ENCODE data around the gene MED27.

Gene MED27

DNA sequence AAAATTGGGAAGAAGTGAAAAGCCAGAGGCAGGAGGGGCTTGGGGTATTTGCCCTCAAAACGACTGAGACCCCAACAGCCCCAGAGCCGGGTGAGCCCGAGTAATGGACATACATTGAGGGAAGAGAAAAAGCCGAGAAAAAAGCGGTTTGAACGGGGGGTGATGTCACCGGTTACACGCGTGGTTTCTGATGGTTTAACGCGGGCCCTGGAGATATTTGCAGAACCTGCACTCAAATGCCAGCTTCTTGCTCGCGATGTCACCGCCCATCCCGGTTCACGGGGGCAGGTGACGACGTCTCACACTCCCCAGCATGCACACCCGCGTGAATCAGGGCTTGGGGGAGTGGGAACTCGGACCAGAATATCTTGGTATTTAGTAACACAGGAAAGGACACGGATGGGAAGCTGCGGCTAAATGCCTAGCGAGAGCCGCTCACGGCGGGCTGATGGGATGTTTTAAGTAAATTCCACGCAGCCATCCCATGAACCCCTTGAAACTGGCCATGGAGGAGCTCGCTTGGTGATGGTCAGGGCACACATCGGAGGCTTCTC, 237.8 kb downstream of the MED27 start:
- H3K4me1 ChIP-seq: no peaks in the 10 kb centered on the region; the same call in none of the 2 replicates
- TF ChIP-seq, protein P1, sequence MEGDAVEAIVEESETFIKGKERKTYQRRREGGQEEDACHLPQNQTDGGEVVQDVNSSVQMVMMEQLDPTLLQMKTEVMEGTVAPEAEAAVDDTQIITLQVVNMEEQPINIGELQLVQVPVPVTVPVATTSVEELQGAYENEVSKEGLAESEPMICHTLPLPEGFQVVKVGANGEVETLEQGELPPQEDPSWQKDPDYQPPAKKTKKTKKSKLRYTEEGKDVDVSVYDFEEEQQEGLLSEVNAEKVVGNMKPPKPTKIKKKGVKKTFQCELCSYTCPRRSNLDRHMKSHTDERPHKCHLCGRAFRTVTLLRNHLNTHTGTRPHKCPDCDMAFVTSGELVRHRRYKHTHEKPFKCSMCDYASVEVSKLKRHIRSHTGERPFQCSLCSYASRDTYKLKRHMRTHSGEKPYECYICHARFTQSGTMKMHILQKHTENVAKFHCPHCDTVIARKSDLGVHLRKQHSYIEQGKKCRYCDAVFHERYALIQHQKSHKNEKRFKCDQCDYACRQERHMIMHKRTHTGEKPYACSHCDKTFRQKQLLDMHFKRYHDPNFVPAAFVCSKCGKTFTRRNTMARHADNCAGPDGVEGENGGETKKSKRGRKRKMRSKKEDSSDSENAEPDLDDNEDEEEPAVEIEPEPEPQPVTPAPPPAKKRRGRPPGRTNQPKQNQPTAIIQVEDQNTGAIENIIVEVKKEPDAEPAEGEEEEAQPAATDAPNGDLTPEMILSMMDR (IDR thresholded peaks at IDR 0.05; ENCODE audit: low read depth, low read length): no peak
- H3K4me3 ChIP-seq (ENCODE audit: low read depth, low read length): no peak overlapping the region
- no peaks in the 10 kb centered on the region for H3K36me3 ChIP-seq
- no peaks in the 10 kb centered on the region for H3K27me3 ChIP-seq
- no peaks in the 10 kb centered on the region for H3K9me3 ChIP-seq
- no peak for DNase-seq

DNA sequence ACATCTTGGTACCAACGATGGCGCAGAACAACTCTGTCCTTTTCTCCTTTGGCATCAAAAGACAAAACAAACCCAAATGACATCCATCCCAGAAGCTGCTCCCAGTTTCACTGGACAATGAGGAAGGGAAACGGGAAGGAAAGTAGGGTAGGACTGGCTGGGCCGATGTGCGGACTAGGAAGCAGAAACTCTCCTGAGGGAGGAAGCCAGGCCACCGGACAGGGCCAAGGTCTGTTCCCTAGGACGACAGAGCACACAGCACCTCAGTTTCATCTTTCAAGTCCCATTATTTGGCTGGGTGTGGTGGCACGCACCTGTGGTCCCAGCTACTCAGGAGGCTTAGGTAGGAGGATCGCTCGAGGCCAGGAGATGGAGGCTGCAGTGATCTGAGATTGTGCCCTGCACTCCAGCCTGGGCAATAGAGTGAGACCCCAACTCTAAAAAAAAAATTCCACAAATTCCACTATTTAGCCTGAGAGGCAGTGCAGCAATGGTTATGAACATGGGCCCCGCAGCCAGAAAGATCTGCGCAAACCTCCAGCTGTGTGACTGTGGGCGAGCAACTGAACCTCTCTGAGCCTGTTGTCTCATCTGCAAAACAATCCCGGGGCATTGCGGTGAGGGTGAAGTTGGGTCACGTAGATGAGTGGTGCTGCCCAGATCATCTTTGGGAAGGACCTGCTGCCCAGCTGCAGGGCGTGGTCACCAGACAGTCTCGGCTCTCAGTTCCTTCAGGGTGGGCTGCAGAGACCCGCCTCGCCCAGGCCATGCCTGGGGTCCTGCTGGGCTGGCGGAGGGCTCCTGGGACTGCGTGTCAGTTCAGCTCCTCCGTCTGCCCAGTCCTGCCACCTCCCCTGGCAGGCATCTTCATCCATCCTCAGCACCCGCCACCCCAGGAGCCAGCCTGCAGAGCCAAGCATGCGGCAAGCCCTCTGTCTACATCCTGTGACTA, 238.6 kb downstream of the MED27 start:
- Histone ChIP-seq H3K36me3 (no peaks in the 10 kb centered on the region), H3K9me3 (no peaks in the 10 kb centered on the region), H3K4me3 (ENCODE audit: low read depth, low read length) (no peak overlapping the region), H3K27me3 (no peaks in the 10 kb centered on the region), H3K4me1 (no peaks in the 10 kb centered on the region; the same call in none of the 2 replicates)
- DNase-seq: no peak
- TF ChIP-seq, protein P1 (IDR thresholded peaks at IDR 0.05; ENCODE audit: low read depth, low read length): no peak

DNA sequence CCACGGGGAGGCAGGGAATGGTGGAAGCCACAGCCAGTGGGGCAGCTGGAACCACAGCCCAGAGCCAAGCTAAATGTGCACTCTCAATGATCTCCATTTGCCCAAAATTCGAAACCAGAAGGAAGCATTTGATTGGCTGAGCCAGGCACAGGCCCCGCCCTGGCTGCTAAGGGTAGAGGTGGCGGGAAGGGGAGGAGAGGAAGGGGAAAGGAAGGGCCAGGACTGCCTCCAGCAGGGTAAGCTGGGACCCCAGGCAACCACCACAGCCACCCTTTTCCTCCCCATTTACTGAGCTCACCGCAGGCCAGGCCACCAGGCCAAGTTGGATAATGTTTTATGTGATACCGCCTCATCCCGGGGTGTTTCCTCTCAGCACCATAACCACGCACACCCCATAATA, 239.4 kb downstream of the MED27 start:
- H3K4me3 ChIP-seq (ENCODE audit: low read depth, low read length): no peak overlapping the region
- H3K4me1 ChIP-seq: no peaks in the 10 kb centered on the region; the same call in none of the 2 replicates
- TF ChIP-seq, protein P1 (IDR thresholded peaks at IDR 0.05; ENCODE audit: low read depth, low read length): no peak
- no peak for DNase-seq
- H3K27me3 ChIP-seq: no peaks in the 10 kb centered on the region
- H3K36me3 ChIP-seq: no peaks in the 10 kb centered on the region
- H3K9me3 ChIP-seq: no peaks in the 10 kb centered on the region

- no peak for DNase-seq
- Histone ChIP-seq H3K36me3 (no peaks in the 10 kb centered on the region), H3K9me3 (no peaks in the 10 kb centered on the region), H3K4me3 (ENCODE audit: low read depth, low read length) (no peak overlapping the region), H3K27me3 (no peaks in the 10 kb centered on the region), H3K4me1 (no peaks in the 10 kb centered on the region; the same call in none of the 2 replicates)
- TF ChIP-seq, protein P1 (IDR thresholded peaks at IDR 0.05; ENCODE audit: low read depth, low read length): no peak
Measured at GRCh38 chr9:131839281-131840084, 240.2 kb downstream of the MED27 start.

DNA sequence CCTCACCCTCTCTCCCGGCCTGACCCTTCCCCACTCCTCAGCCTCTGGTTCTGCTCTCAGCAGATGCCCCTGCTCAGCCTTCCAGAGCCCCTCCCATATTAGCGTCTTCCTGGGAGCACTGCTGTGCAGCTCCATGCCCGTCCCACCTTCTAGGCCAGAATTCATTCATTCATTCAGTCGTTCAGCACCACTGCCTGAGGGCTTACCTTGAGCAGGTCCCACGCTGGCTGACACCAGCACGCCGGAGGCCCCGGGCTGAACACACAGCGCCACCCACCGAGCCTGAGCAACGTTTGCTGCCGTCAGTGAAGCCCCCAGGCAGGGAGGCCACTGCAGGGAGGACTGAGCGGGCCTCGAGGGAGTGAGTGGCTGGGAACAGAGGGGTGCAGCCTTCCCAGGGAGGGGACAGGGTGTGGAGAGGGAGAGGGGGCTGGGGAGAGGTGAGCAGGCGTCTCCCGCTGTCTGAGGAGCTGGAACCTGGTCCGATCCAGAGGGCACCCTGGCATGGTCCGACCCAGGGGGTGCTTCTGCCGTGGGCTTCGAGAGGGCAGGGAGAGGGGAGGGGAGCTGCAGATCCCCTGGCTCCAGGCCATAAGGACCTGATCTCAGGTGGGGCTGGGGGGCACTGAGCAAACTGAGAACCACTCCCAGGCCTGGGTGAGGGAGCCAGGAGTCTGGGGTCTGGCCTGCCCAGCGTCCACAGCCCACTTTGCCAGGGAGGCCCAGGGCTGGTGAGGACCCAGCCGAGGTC, 241.0 kb downstream of the MED27 start:
- H3K36me3 ChIP-seq: no peaks in the 10 kb centered on the region
- TF ChIP-seq, protein P1 (IDR thresholded peaks at IDR 0.05; ENCODE audit: low read depth, low read length): no peak
- H3K27me3 ChIP-seq: no peaks in the 10 kb centered on the region
- H3K9me3 ChIP-seq: no peaks in the 10 kb centered on the region
- no peaks in the 10 kb centered on the region; the same call in none of the 2 replicates for H3K4me1 ChIP-seq
- DNase-seq: no peak
- no peak overlapping the region for H3K4me3 ChIP-seq (ENCODE audit: low read depth, low read length)

Data from BE2C (cell line).